Neuron (in vitro differentiated cells): ENCODE data around the gene HERC5.
A peak's percentile ranks its signal among the peaks of the same experiment; 100 is the strongest.

Experiments
- H2AFZ ChIP-seq: one replicate; pipeline ENCODE4 v1.6.1; 2013; ENCODE audit warnings: low read depth, mild to moderate bottlenecking, inconsistent platforms, low read length, moderate library complexity
- H3K27me3 ChIP-seq: one replicate; pipeline ENCODE4 v1.6.1; 2013; ENCODE audit warnings: low read length; ENCODE audit not compliant: insufficient read depth
- H3K36me3 ChIP-seq: one replicate; pipeline ENCODE4 v1.6.1; 2013; ENCODE audit warnings: low read length; ENCODE audit not compliant: insufficient read depth
- H3K4me1 ChIP-seq: one replicate; pipeline ENCODE4 v1.6.1; 2013; ENCODE audit warnings: low read length; ENCODE audit not compliant: insufficient read depth
- H3K4me3 ChIP-seq: 2 replicates; pipeline ENCODE4 v1.5.1; 2013; ENCODE audit warnings: mild to moderate bottlenecking, low read length, moderate library complexity
- H3K9me3 ChIP-seq: one replicate; pipeline ENCODE4 v1.6.1; 2013; ENCODE audit warnings: low read length

Gene HERC5

GRCh38 chr4:88452912-88453311, 4.0 kb upstream of the HERC5 start:
- H2AFZ ChIP-seq = no peak overlapping the region
- peaks cover 14% of the 10 kb centered on the region for H3K27me3 ChIP-seq
- no peak overlapping the region for H3K4me3 ChIP-seq
- H3K4me1 ChIP-seq = peaks cover 4% of the 10 kb centered on the region
- H3K9me3 ChIP-seq = no peaks in the 10 kb centered on the region
- H3K36me3 ChIP-seq = no peaks in the 10 kb centered on the region

GRCh38 chr4:88457307-88458103, 586 bp downstream of the HERC5 start:
- peaks cover 28% of the 10 kb centered on the region for H3K27me3 ChIP-seq
- H3K4me3 ChIP-seq = peak overlapping the region; percentile 55
- no peaks in the 10 kb centered on the region for H3K36me3 ChIP-seq
- peaks cover 4% of the 10 kb centered on the region for H3K4me1 ChIP-seq
- H2AFZ ChIP-seq = peak overlapping the region; percentile 92
- no peaks in the 10 kb centered on the region for H3K9me3 ChIP-seq

GRCh38 chr4:88458104-88458740, 1.3 kb downstream of the HERC5 start:
- peaks cover 28% of the 10 kb centered on the region for H3K27me3 ChIP-seq
- H3K4me3 ChIP-seq = no peak overlapping the region
- H2AFZ ChIP-seq = peak overlapping the region; percentile 92
- no peaks in the 10 kb centered on the region for H3K36me3 ChIP-seq
- H3K9me3 ChIP-seq = no peaks in the 10 kb centered on the region
- peaks cover 4% of the 10 kb centered on the region for H3K4me1 ChIP-seq

GRCh38 chr4:88465653-88466192, 8.8 kb downstream of the HERC5 start:
- Histone ChIP-seq H3K9me3 (no peaks in the 10 kb centered on the region), H3K4me1 (no peaks in the 10 kb centered on the region), H2AFZ (no peak overlapping the region), H3K4me3 (no peak overlapping the region), H3K27me3 (no peaks in the 10 kb centered on the region), H3K36me3 (no peaks in the 10 kb centered on the region)

GRCh38 chr4:88467392-88467791, 10.5 kb downstream of the HERC5 start:
- no peak overlapping the region for H2AFZ ChIP-seq
- H3K4me1 ChIP-seq = no peaks in the 10 kb centered on the region
- no peaks in the 10 kb centered on the region for H3K27me3 ChIP-seq
- H3K4me3 ChIP-seq = no peak overlapping the region
- no peaks in the 10 kb centered on the region for H3K9me3 ChIP-seq
- no peaks in the 10 kb centered on the region for H3K36me3 ChIP-seq

GRCh38 chr4:88477229-88477860, 20.4 kb downstream of the HERC5 start:
- Histone ChIP-seq H3K4me1 (no peaks in the 10 kb centered on the region), H3K4me3 (no peak overlapping the region), H3K9me3 (no peaks in the 10 kb centered on the region), H3K27me3 (no peaks in the 10 kb centered on the region), H3K36me3 (no peaks in the 10 kb centered on the region), H2AFZ (no peak overlapping the region)

GRCh38 chr4:88478247-88478646, 21.3 kb downstream of the HERC5 start:
- no peak overlapping the region for H3K4me3 ChIP-seq
- H3K36me3 ChIP-seq = no peaks in the 10 kb centered on the region

GRCh38 chr4:88481537-88481936, 24.6 kb downstream of the HERC5 start:
- H3K27me3 ChIP-seq = no peaks in the 10 kb centered on the region
- H2AFZ ChIP-seq = no peak overlapping the region
- no peaks in the 10 kb centered on the region for H3K4me1 ChIP-seq
- no peaks in the 10 kb centered on the region for H3K36me3 ChIP-seq
- H3K4me3 ChIP-seq = no peak overlapping the region
- H3K9me3 ChIP-seq = no peaks in the 10 kb centered on the region

More at GRCh38 chr4:88478247-88478646, 21.3 kb downstream of the HERC5 start:
- Histone ChIP-seq H3K27me3 (no peaks in the 10 kb centered on the region), H2AFZ (no peak overlapping the region), H3K4me1 (no peaks in the 10 kb centered on the region), H3K9me3 (no peaks in the 10 kb centered on the region)

- Histone ChIP-seq H3K4me1 (no peaks in the 10 kb centered on the region), H3K36me3 (no peaks in the 10 kb centered on the region), H3K27me3 (no peaks in the 10 kb centered on the region), H2AFZ (no peak overlapping the region), H3K4me3 (no peak overlapping the region), H3K9me3 (no peaks in the 10 kb centered on the region)
Observed at GRCh38 chr4:88489100-88489761, 32.3 kb downstream of the HERC5 start.

GRCh38 chr4:88497859-88498409, 41.0 kb downstream of the HERC5 start:
- Histone ChIP-seq H3K36me3 (no peaks in the 10 kb centered on the region), H3K4me3 (no peak overlapping the region), H3K9me3 (no peaks in the 10 kb centered on the region), H2AFZ (no peak overlapping the region), H3K4me1 (no peaks in the 10 kb centered on the region), H3K27me3 (no peaks in the 10 kb centered on the region)

- no peak overlapping the region for H3K4me3 ChIP-seq
- H3K9me3 ChIP-seq = no peaks in the 10 kb centered on the region
- H3K4me1 ChIP-seq = no peaks in the 10 kb centered on the region
- H3K27me3 ChIP-seq = no peaks in the 10 kb centered on the region
- H3K36me3 ChIP-seq = no peaks in the 10 kb centered on the region
- H2AFZ ChIP-seq = no peak overlapping the region
Observed at GRCh38 chr4:88503344-88503743, 46.4 kb downstream of the HERC5 start.

GRCh38 chr4:88511236-88511635, 54.3 kb downstream of the HERC5 start:
- no peaks in the 10 kb centered on the region for H3K36me3 ChIP-seq
- H2AFZ ChIP-seq = no peak overlapping the region
- no peaks in the 10 kb centered on the region for H3K27me3 ChIP-seq
- H3K9me3 ChIP-seq = no peaks in the 10 kb centered on the region
- no peak overlapping the region for H3K4me3 ChIP-seq
- H3K4me1 ChIP-seq = no peaks in the 10 kb centered on the region
